ENCODE data around the gene CPNE4. TPM values are rescaled to one million over a fixed set of nuclear protein-coding genes. Genes with fewer than 3 reads are reported as not detected.

The CPNE4 gene
- total RNA-seq, 2 experiments from 2014 or later: not detected

- no peak for ATAC-seq
- ChIA-PET CTCF (no interaction called here), POLR2A (no interaction called here)
- intact Hi-C loops (cut with micrococcal nuclease): no loop called here
- peaks cover 5% of the 10 kb centered on the region for H3K27me3 Mint-ChIP-seq
- H3K4me3 Mint-ChIP-seq: no peak overlapping the region
- H3K27ac Mint-ChIP-seq: no peak overlapping the region
- H3K4me1 Mint-ChIP-seq (ENCODE audit: low read depth): peaks cover 3% of the 10 kb centered on the region
- no peaks in the 10 kb centered on the region for H3K36me3 Mint-ChIP-seq (ENCODE audit: low read depth)
- no peak for DNase-seq
- H3K9me3 Mint-ChIP-seq: no peaks in the 10 kb centered on the region
- no peak for TF ChIP-seq CTCF (IDR thresholded peaks at IDR 0.05)
Observed at GRCh38 chr3:131801566-131801965, 233.2 kb downstream of the CPNE4 start.

DNA sequence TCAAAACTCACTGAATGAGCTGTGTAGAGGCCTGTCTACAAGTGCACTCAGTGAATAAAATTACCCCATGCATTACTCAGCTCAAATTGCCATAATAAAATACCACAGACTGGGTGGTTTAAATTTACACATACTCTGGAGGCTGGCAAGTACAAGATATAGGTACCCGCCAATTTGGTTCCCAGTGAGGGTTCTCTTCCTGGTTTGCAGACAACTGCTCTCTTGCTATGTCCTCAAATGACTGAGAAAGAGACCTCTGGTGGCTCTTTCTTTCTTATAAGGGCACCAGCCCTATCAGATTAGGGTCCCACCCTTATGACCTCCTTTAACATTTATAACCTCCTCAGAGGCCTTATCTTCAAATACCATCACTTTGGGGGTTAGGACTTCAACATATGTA lies 237.0 kb downstream of the CPNE4 start:
- intact Hi-C loops (cut with micrococcal nuclease): loop anchor here (5.0 kb wide), 1 partner anchor 230 kb away; no protein-coding TSS in a partner anchor
- DNase-seq: no peak
- Mint-ChIP-seq H3K4me1 (ENCODE audit: low read depth) (peaks cover 7% of the 10 kb centered on the region), H3K27ac (no peak overlapping the region), H3K27me3 (peaks cover 18% of the 10 kb centered on the region), H3K4me3 (no peak overlapping the region), H3K9me3 (no peaks in the 10 kb centered on the region), H3K36me3 (ENCODE audit: low read depth) (no peaks in the 10 kb centered on the region)
- CTCF ChIA-PET: interaction anchor here (0.6 kb wide), 1 partner anchor 237 kb away, joined by 3 read pairs; the partner anchor contains the start of gene CPNE4
- POLR2A ChIA-PET: no interaction called here
- ATAC-seq: no peak
- no peak for TF ChIP-seq CTCF (IDR thresholded peaks at IDR 0.05)

DNA sequence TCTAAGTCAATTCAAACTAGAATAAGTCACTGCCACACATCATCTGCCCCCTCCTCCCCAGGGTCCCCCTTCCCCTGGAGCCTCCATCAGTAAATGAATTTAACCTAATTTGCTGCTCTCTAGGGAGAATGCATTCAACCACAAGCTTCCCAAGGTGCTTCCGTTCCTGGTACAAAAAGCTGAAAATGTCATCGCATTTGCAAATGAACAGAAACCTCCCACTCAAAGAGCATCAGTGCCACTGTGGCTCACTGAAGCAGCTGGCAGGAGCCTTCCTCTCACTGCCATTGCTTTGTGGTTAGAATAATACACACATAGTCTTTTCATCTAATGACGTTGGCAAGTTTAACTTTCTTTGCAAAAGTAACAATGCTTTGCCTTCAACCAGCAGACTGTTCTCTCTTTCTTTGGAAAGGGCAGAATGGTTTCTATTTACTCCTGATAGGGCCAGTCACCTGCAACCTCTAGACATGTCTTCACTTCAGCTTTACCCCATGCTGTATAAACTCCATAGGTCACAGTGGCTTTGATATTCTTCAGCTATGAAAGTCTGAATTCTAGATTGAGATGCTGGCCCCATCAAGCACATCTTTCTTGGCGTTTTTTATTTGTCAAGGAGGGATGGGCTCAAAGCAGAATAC lies 238.1 kb downstream of the CPNE4 start:
- no peak for TF ChIP-seq CTCF (IDR thresholded peaks at IDR 0.05)

GRCh38 chr3:131796111-131796510 lies 238.7 kb downstream of the CPNE4 start:
- TF ChIP-seq CTCF (IDR thresholded peaks at IDR 0.05): no peak
- H3K4me1 Mint-ChIP-seq (ENCODE audit: low read depth): peaks cover 7% of the 10 kb centered on the region
- H3K36me3 Mint-ChIP-seq (ENCODE audit: low read depth): no peaks in the 10 kb centered on the region
- H3K9me3 Mint-ChIP-seq: no peaks in the 10 kb centered on the region
- DNase-seq (no peak), ATAC-seq (no peak)
- H3K27ac Mint-ChIP-seq: no peak overlapping the region
- intact Hi-C loops (cut with micrococcal nuclease): loop anchor here (5.0 kb wide), 1 partner anchor 231 kb away; no protein-coding TSS in a partner anchor
- ChIA-PET POLR2A (no interaction called here), CTCF (interaction anchor here (0.9 to 3.0 kb wide), 8 partner anchors 27 to 602 kb away, joined by 3 to 21 read pairs (median 4); partner anchors contain the start of gene CPNE4)
- peaks cover 16% of the 10 kb centered on the region for H3K27me3 Mint-ChIP-seq
- no peak overlapping the region for H3K4me3 Mint-ChIP-seq

More for the DNA sequence above, 238.1 kb downstream of the CPNE4 start:
- ChIA-PET POLR2A (no interaction called here), CTCF (interaction anchor here (0.9 to 3.0 kb wide), 6 partner anchors 233 to 601 kb away, joined by 3 to 21 read pairs (median 4); partner anchors contain the start of gene CPNE4)
- Mint-ChIP-seq H3K9me3 (no peaks in the 10 kb centered on the region), H3K4me3 (no peak overlapping the region), H3K36me3 (ENCODE audit: low read depth) (no peaks in the 10 kb centered on the region), H3K4me1 (ENCODE audit: low read depth) (peaks cover 7% of the 10 kb centered on the region), H3K27ac (no peak overlapping the region), H3K27me3 (peaks cover 16% of the 10 kb centered on the region)
- intact Hi-C loops (cut with micrococcal nuclease): loop anchor here (5.0 kb wide), 1 partner anchor 231 kb away; no protein-coding TSS in a partner anchor
- ATAC-seq (peak; percentile 64), DNase-seq (peak; percentile 12)

DNA sequence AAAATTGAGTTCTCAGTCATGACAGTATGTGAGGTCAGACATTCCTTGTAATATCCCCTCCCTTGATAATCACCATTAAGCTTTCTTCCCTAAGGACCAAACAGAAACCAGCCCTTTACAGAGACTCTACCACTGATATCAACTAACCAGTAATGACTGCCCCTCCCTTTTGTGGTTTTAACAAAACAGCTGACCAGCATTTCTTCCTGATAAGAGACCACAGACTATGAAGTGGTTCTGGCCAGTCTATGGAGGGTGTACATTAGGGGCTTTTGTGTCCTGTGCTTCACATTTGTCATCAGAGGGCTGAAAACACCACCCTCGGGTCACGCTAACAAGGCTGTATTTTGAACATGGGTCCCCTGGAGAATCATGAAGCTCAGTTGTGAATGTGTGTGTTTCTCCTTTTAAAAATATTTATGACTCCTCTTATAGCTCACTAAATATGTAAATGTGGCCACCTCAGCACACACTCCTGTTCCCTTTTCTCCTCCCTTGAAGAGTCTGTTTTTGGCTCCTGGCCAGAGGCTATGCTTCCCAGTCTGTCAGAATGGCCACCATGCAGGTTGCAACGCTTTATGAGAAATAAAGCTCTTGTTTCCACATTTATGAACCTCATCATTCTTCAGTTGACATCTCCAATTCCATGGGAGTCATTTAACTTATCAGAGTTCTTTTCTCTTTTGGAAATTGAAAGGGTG lies 239.3 kb downstream of the CPNE4 start:
- Mint-ChIP-seq H3K4me1 (ENCODE audit: low read depth) (peaks cover 7% of the 10 kb centered on the region), H3K27me3 (peaks cover 16% of the 10 kb centered on the region), H3K36me3 (ENCODE audit: low read depth) (no peaks in the 10 kb centered on the region), H3K4me3 (no peak overlapping the region), H3K9me3 (no peaks in the 10 kb centered on the region), H3K27ac (no peak overlapping the region)
- intact Hi-C loops (cut with micrococcal nuclease): loop anchor here (5.0 kb wide), 1 partner anchor 232 kb away; no protein-coding TSS in a partner anchor
- ChIA-PET POLR2A (no interaction called here), CTCF (interaction anchor here (0.8 to 3.0 kb wide), 23 partner anchors 8 to 754 kb away, joined by 3 to 21 read pairs (median 3); partner anchors contain the start of gene CPNE4)
- no peak for DNase-seq
- no peak for TF ChIP-seq CTCF (IDR thresholded peaks at IDR 0.05)
- no peak for ATAC-seq

Data from activated CD8-positive, alpha-beta T cell treated with anti-CD3 and anti-CD28 coated beads for 36 hours (primary cell).